GM21367 (cell line): Measurements from ENCODE around the gene MICA.
"Not testable (repeated sequence)": the region's sequence is repeated elsewhere in the genome, so short reads cannot be mapped to it uniquely, and the experiment has no call there.

Source experiments
- ATAC-seq: cut with Tn5 transposase; IDR thresholded peaks from one replicate; pipeline ENCODE4 v1.9.1; 2021; ENCODE audit not compliant: unreplicated experiment

MICA gene

DNA sequence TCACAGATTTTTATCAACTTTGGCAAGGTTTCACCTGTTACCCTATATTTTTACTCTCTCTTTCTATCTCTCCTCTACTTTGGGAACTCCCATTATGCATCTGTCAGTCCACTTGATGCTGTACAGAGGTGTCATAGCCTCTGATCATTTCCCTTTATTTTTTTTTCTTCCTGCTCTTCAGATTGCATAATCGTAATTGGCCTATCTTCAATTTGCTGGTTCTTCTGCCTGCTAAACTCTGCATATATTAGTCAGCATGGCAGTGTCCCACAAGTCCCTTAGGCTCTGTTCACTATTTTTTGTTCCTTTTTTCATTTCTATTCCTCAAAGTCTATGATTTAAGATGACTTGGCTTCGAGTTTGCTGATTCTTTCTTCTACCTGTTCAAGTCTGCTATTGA is 49.9 kb downstream of the MICA start:
- ATAC-seq = no peak

DNA sequence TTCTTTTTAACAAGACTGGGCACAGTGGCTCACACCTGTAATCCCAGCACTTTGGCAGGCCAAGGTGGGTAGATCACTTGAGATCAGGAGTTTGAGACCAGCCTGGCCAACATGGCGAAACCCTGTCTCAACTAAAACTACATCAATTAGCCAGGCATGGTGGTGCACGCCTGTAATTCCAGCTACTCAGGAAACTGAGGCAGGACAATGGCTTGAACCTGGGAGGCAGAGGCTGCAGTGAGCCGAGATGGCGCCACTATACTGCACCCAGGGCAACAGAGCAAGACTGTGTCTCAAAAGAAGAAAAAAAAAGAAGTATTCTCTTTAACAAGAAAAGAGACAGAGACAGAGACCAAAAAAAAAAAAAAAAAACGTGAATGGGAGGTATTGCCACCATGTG is 56.5 kb downstream of the MICA start:
- not testable (repeated sequence) for ATAC-seq

DNA sequence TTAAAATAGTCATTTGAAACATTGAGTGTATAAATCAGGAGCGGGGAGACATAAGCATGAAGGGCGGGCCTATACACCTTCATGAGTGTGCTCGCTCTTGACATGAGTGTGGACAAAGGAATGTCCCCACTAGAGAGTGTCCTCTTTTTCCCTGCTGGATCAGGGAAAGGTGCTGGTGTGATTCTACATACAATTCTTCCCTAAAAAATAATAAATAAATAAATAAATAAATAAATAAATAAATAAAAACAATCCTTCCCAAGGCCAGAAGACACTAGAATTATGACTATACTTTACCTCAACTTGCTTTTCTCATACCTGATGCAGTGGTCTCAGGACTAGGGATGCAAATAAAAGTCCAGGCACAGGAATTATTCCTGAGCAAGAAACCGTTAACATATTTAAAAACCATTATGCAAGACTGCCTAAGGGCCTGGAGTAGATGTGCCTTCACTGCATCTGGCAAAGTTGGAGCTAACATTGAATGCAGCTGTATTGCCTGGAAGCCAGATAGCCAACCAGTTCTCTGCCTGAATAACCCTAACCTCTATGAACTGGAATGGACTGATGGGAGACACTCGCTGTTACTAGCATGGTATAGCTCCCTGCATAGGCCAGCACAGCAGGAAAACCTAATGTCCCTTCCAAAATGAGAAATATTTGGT is 57.1 kb downstream of the MICA start:
- ATAC-seq = no peak

DNA sequence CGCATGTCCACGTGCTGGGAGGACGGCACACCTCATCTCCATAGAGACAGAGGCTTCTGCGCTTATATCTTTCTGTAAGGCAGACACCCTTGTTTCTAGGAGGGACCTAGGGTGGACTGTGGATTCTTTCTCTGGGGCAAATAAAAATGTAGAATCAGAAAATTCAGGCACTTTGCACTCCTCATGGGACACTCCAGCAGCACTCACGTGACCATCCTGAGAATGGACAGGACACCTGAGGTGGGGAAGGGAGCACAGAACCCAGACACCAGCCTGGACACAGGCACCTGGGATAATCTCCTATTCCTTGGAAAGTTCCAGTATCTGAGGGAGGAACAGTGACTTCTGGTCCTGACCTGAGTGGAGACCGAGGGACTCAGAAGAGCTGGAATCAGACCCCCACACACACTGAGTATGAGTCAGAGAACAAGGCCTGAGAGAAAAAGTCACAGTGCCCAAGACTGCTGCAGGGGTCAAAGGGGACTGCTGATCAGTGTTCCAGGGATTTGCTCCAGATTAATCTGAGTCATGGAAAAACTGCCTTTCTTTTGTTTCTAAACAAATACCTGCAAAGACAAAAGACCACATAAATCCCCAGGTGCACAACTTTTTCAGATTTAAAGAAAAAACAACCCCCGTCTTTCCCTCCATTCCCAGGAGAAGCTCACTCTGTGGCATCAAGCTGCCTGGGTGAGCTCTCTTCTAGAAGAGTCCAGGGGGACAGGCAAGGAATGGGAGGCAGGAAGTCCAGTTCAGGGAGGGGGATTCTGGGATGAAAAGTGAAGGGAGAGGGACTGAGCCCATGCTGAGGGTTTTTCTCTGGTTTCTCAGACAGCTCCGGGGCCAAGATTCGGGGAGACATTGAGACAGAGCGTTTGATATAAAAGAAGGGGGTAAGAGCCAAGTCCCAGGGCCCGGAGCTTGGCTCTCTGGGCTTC is 58.9 kb downstream of the MICA start:
- no peak for ATAC-seq

DNA sequence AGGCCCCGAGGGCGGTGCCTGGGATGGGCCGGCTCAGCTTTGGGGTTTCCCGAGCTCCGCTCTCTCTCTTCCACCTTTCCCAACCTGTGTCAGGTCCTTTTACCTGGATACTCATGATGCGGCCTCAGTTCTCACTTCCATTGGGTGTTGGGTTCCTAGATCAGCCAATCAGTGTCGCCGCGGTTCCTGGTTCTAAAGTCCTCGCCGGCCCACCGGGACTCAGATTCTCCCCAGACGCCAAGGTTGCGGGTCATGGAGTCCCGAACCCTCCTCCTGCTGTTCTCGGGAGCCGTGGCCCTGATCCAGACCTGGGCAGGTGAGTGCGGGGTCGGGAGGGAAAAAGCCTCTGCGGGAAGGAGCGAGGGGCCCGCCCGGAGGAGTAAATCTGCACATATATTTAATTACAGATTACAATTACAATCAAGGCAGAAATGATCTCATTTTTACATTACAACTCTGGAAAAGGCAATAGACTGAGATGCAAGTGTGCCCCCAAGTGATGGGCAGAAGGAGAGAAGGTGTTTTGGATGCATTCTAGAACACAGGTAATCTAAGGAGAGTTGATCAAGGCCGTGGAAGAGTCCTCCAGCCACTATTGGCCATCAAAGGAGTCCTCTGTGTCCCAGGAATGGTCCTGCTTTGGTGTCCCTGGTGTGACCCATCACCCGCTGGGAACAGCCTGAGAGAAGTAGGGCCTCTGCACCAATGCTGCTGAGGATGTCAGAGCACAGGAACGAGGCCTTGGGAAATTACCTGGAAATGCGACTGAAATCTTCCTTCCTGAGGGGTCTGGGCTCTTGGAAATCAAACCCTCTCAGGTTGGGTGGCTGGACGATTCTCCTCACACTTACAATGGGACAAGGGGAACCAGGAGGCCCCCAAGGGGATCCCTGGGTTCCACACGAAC is 59.8 kb downstream of the MICA start:
- peak; percentile 71 for ATAC-seq

DNA sequence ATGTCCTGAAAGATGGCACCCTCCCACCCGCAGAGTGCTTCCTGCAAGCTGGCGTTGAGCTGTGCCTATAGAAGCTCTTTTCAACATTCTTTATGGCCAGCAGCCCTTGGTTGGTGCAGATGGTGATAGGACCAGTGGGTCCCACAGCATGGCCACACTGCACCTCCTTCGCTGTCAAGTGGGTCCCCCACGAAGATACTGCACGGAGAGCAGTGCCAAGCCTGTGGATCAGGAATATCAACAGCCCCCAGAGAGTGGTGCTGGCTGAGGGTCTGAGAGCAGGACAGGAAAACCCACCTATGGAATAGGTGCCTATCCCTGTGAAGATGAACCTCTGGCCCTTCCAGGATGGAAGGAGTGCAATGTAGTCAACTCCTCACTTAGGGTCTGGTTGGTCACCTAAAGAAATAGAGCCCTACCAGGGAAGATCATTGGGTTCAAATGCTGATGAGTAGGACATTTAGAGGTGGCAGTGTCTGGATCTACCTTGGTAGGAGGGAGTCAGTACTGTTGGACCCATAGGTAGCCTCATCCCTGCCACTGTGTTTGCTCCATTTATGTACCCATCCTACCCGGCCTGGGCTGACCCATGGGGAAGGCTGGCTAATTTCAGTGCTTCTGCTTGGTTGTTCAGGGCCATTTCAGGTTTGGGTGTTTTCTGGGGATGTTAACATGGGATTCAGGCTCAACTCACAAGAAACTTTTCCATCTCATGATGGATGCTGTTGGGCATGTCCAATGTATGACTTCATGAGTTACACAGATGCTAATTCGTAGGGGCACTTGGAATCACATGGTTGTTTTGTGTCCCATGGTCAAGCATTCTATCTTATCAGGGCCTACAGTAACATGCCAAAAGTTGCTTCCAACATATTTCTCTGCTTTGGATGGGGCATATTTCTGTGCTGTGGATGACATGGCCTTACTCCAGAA is 61.1 kb downstream of the MICA start:
- ATAC-seq = no peak
